ENCODE measurements around the gene UBE2G1.

GRCh38 chr17:4387137-4387536 is 20.7 kb upstream of the UBE2G1 start:
- TF ChIP-seq CTCF (IDR thresholded peaks at IDR 0.05), result no peak
- TF ChIP-seq EZH2phosphoT487 (IDR thresholded peaks at IDR 0.05), result no peak
- TF ChIP-seq EZH2 (IDR thresholded peaks at IDR 0.05), result no peak

Measured in neural progenitor cell (in vitro differentiated cells).